ENCODE measurements around the gene TLN1. TPM values are rescaled to one million over a fixed set of nuclear protein-coding genes. Genes with fewer than 3 reads are reported as not detected.
A peak's percentile ranks its signal among the peaks of the same experiment; 100 is the strongest.

The TLN1 gene
- total RNA-seq, 5 donors from 2014 or later (not counting 1 experiment from before 2014, with no cell fraction given) = 229 to 366 (median 294) TPM

- H3K4me3 Mint-ChIP-seq = no peak overlapping the region
- no peak for ATAC-seq (replicated peaks in 1 of 4)
- Histone ChIP-seq H3K4me3 (ENCODE audit: control insufficient read depth in 1 of 2, extremely low read depth in 1 of 2, low read length in 1 of 2) (no peak overlapping the region), H3K4me1 (ENCODE audit: control insufficient read depth in 1 of 2, extremely low read depth in 1 of 2, insufficient read depth in 2 of 2, low read length in 2 of 2) (peaks cover 9 to 34% of the 10 kb centered on the region in 2 experiments), H3K9me3 (no peaks in the 10 kb centered on the region), H3K36me3 (ENCODE audit: control insufficient read depth in 2 of 2, extremely low read depth in 1 of 2, insufficient read depth in 1 of 2, low read length in 1 of 2) (peaks cover 19 to 64% of the 10 kb centered on the region in 2 donors), H3K27me3 (replicated peaks in 1 of 2; ENCODE audit: control insufficient read depth in 2 of 2, extremely low read depth in 1 of 2, insufficient read depth in 2 of 2, low read length in 1 of 2) (no peaks in the 10 kb centered on the region), H3K27ac (ENCODE audit: low read length) (no peak overlapping the region)
- H3K9me3 Mint-ChIP-seq = no peaks in the 10 kb centered on the region
- no peak overlapping the region for H3K27ac Mint-ChIP-seq
- DNase-seq = no peak
- ChIA-PET POLR2A (no interaction called here), CTCF (interaction anchor here (1.1 to 3.4 kb wide), 3 partner anchors 11 to 72 kb away, joined by 3 to 13 read pairs (median 4); partner anchors contain the start of genes ARHGEF39 (in 1 of the 2), GBA2 (in 1 of the 2) and RGP1 (in 1 of the 2))
- H3K36me3 Mint-ChIP-seq = peaks cover 46% of the 10 kb centered on the region
- peaks cover 25 to 40% (median 38%) of the 10 kb centered on the region in 3 donors for H3K4me1 Mint-ChIP-seq
- 97% methylated on average over 3 of the region's 7 CpGs for WGBS (ENCODE audit: insufficient coverage)
- H3K27me3 Mint-ChIP-seq = no peaks in the 10 kb centered on the region
These were observed 5.1 kb upstream of the TLN1 start for GRCh38 chr9:35737143-35737542.

GRCh38 chr9:35736201-35736633 lies 4.2 kb upstream of the TLN1 start:
- no peaks in the 10 kb centered on the region for H3K27me3 Mint-ChIP-seq
- ATAC-seq (replicated peaks in 1 of 4) (peak in 3 of 4 experiments; percentile 14 to 20 (median 15)), DNase-seq (peak; percentile 11 to 81 (median 56))
- WGBS (ENCODE audit: insufficient coverage) = 72% methylated on average over 4 of the region's 5 CpGs
- POLR2A ChIA-PET = interaction anchor here in 1 of 2 donors (0.9 kb wide), 1 partner anchor 12 kb away, joined by 3 read pairs; no protein-coding TSS in a partner anchor
- Histone ChIP-seq H3K9me3 (no peaks in the 10 kb centered on the region), H3K27me3 (replicated peaks in 1 of 2; ENCODE audit: control insufficient read depth in 2 of 2, extremely low read depth in 1 of 2, insufficient read depth in 2 of 2, low read length in 1 of 2) (no peaks in the 10 kb centered on the region), H3K4me3 (ENCODE audit: control insufficient read depth in 1 of 2, extremely low read depth in 1 of 2, low read length in 1 of 2) (no peak overlapping the region), H3K27ac (ENCODE audit: low read length) (no peak overlapping the region), H3K36me3 (ENCODE audit: control insufficient read depth in 2 of 2, extremely low read depth in 1 of 2, insufficient read depth in 1 of 2, low read length in 1 of 2) (peaks cover 19 to 61% of the 10 kb centered on the region in 2 donors), H3K4me1 (ENCODE audit: control insufficient read depth in 1 of 2, extremely low read depth in 1 of 2, insufficient read depth in 2 of 2, low read length in 2 of 2) (peaks cover 9 to 30% of the 10 kb centered on the region in 2 experiments)
- peaks cover 42% of the 10 kb centered on the region for H3K36me3 Mint-ChIP-seq
- peaks cover 17 to 32% (median 30%) of the 10 kb centered on the region in 3 donors for H3K4me1 Mint-ChIP-seq
- no peak overlapping the region for H3K4me3 Mint-ChIP-seq
- no peaks in the 10 kb centered on the region for H3K9me3 Mint-ChIP-seq
- H3K27ac Mint-ChIP-seq = peak overlapping the region in 1 of 2 donors; percentile 44
- CTCF ChIA-PET = interaction anchor here (0.5 to 3.4 kb wide), 10 partner anchors 12 to 1810 kb away, joined by 3 to 49 read pairs (median 4); partner anchors contain the start of genes GBA2 (in 2 of the 2), RGP1 (in 2 of the 2) and ARHGEF39 (in 1 of the 2)

GRCh38 chr9:35734096-35734495 lies 2.1 kb upstream of the TLN1 start:
- no peaks in the 10 kb centered on the region for H3K9me3 Mint-ChIP-seq
- H3K4me3 Mint-ChIP-seq = no peak overlapping the region
- ATAC-seq (replicated peaks in 1 of 4) (no peak), DNase-seq (no peak)
- H3K4me1 Mint-ChIP-seq = peaks cover 17 to 31% (median 30%) of the 10 kb centered on the region in 3 donors
- H3K27me3 Mint-ChIP-seq = no peaks in the 10 kb centered on the region
- Histone ChIP-seq H3K36me3 (ENCODE audit: control insufficient read depth in 2 of 2, extremely low read depth in 1 of 2, insufficient read depth in 1 of 2, low read length in 1 of 2) (peaks cover 12 to 44% of the 10 kb centered on the region in 2 donors), H3K4me3 (ENCODE audit: control insufficient read depth in 1 of 2, extremely low read depth in 1 of 2, low read length in 1 of 2) (no peak overlapping the region), H3K27me3 (replicated peaks in 1 of 2; ENCODE audit: control insufficient read depth in 2 of 2, extremely low read depth in 1 of 2, insufficient read depth in 2 of 2, low read length in 1 of 2) (no peaks in the 10 kb centered on the region), H3K4me1 (ENCODE audit: control insufficient read depth in 1 of 2, extremely low read depth in 1 of 2, insufficient read depth in 2 of 2, low read length in 2 of 2) (peaks cover 29 to 51% of the 10 kb centered on the region in 2 experiments), H3K9me3 (no peaks in the 10 kb centered on the region), H3K27ac (ENCODE audit: low read length) (no peak overlapping the region)
- peaks cover 26% of the 10 kb centered on the region for H3K36me3 Mint-ChIP-seq
- ChIA-PET POLR2A (no interaction called here), CTCF (interaction anchor here (0.6 to 2.9 kb wide), 6 partner anchors 14 to 76 kb away, joined by 3 to 49 read pairs (median 4); partner anchors contain the start of genes CCDC107 (in 1 of the 2), GBA2 (in 1 of the 2), MSMP (in 1 of the 2) and RGP1 (in 1 of the 2))
- peak overlapping the region in 1 of 2 donors; percentile 28 for H3K27ac Mint-ChIP-seq
- WGBS (ENCODE audit: insufficient coverage) = 100% methylated on average over 1 of the region's 3 CpGs

GRCh38 chr9:35732800-35733541 lies 976 bp upstream of the TLN1 start:
- Histone ChIP-seq H3K27ac (ENCODE audit: low read length) (peak overlapping the region; percentile 95), H3K36me3 (ENCODE audit: control insufficient read depth in 2 of 2, extremely low read depth in 1 of 2, insufficient read depth in 1 of 2, low read length in 1 of 2) (peaks cover 12 to 32% of the 10 kb centered on the region in 2 donors), H3K9me3 (no peaks in the 10 kb centered on the region), H3K4me1 (ENCODE audit: control insufficient read depth in 1 of 2, extremely low read depth in 1 of 2, insufficient read depth in 2 of 2, low read length in 2 of 2) (peaks cover 39 to 61% of the 10 kb centered on the region in 2 experiments), H3K27me3 (replicated peaks in 1 of 2; ENCODE audit: control insufficient read depth in 2 of 2, extremely low read depth in 1 of 2, insufficient read depth in 2 of 2, low read length in 1 of 2) (no peaks in the 10 kb centered on the region), H3K4me3 (ENCODE audit: control insufficient read depth in 1 of 2, extremely low read depth in 1 of 2, low read length in 1 of 2) (peak overlapping the region; percentile 94 to 97)
- ATAC-seq (replicated peaks in 1 of 4) = no peak
- POLR2A ChIA-PET = no interaction called here
- 4% methylated on average over 6 of the region's 14 CpGs for WGBS (ENCODE audit: insufficient coverage)
- peak in 5 of 35 experiments; percentile 8 to 46 (median 12) for DNase-seq
- peak overlapping the region; percentile 94 to 95 for H3K27ac Mint-ChIP-seq
- no peaks in the 10 kb centered on the region for H3K27me3 Mint-ChIP-seq
- no peaks in the 10 kb centered on the region for H3K9me3 Mint-ChIP-seq
- H3K4me3 Mint-ChIP-seq = peak overlapping the region in 1 of 3 donors; percentile 95
- CTCF ChIA-PET = interaction anchor here (0.6 to 2.9 kb wide), 10 partner anchors 16 to 129 kb away, joined by 3 to 26 read pairs (median 4); partner anchors contain the start of genes CCDC107 (in 1 of the 2), GBA2 (in 1 of the 2), HINT2 (in 1 of the 2) and RGP1 (in 1 of the 2)
- H3K4me1 Mint-ChIP-seq = peaks cover 17 to 31% (median 30%) of the 10 kb centered on the region in 3 donors
- peaks cover 15% of the 10 kb centered on the region for H3K36me3 Mint-ChIP-seq

GRCh38 chr9:35731415-35732184 lies 395 bp downstream of the TLN1 start:
- H3K36me3 ChIP-seq (ENCODE audit: control insufficient read depth in 2 of 2, extremely low read depth in 1 of 2, insufficient read depth in 1 of 2, low read length in 1 of 2) = peaks cover 4 to 19% of the 10 kb centered on the region in 2 donors
- ATAC-seq (replicated peaks in 1 of 4) (peak in 1 of 4 experiments; percentile 1), DNase-seq (peak in 9 of 35 experiments; percentile 7 to 33 (median 12))
- no peaks in the 10 kb centered on the region for H3K27me3 ChIP-seq (replicated peaks in 1 of 2; ENCODE audit: control insufficient read depth in 2 of 2, extremely low read depth in 1 of 2, insufficient read depth in 2 of 2, low read length in 1 of 2)
- H3K9me3 ChIP-seq = no peaks in the 10 kb centered on the region
- peak overlapping the region in 1 of 3 donors; percentile 95 for H3K4me3 Mint-ChIP-seq
- H3K9me3 Mint-ChIP-seq = no peaks in the 10 kb centered on the region
- ChIA-PET CTCF (interaction anchor here (0.6 to 2.9 kb wide), 17 partner anchors 17 to 128 kb away, joined by 3 to 26 read pairs (median 4); partner anchors contain the start of genes CCDC107 (in 1 of the 2), GBA2 (in 1 of the 2), HINT2 (in 1 of the 2) and RGP1 (in 1 of the 2)), POLR2A (interaction anchor here (0.5 to 0.6 kb wide), 2 partner anchors 22 to 651 kb away, joined by 5 to 14 read pairs; no protein-coding TSS in a partner anchor)
- H3K4me1 ChIP-seq (ENCODE audit: control insufficient read depth in 1 of 2, extremely low read depth in 1 of 2, insufficient read depth in 2 of 2, low read length in 2 of 2) = peaks cover 50 to 75% of the 10 kb centered on the region in 2 experiments
- peaks cover 10% of the 10 kb centered on the region for H3K36me3 Mint-ChIP-seq
- WGBS (ENCODE audit: insufficient coverage) = 1% methylated on average over 39 of the region's 47 CpGs
- H3K4me3 ChIP-seq (ENCODE audit: control insufficient read depth in 1 of 2, extremely low read depth in 1 of 2, low read length in 1 of 2) = peak overlapping the region; percentile 94 to 97
- peak overlapping the region; percentile 95 for H3K27ac ChIP-seq (ENCODE audit: low read length)
- no peaks in the 10 kb centered on the region for H3K27me3 Mint-ChIP-seq
- peak overlapping the region; percentile 94 to 95 for H3K27ac Mint-ChIP-seq
- peaks cover 17 to 31% (median 30%) of the 10 kb centered on the region in 3 donors for H3K4me1 Mint-ChIP-seq
